ENCODE measurements around the gene GJA10. TPM values are rescaled to one million over a fixed set of nuclear protein-coding genes. Genes with fewer than 3 reads are reported as not detected.

Gene GJA10
- total RNA-seq, 1 experiment from 2014 or later = not detected

GRCh38 chr6:89942601-89943000 is 48.3 kb downstream of the GJA10 start:
- no peak for DNase-seq (ENCODE audit: low read depth)

GRCh38 chr6:89944181-89944755 is 50.0 kb downstream of the GJA10 start:
- DNase-seq (ENCODE audit: low read depth) = no peak

GRCh38 chr6:89944826-89945407 is 50.6 kb downstream of the GJA10 start:
- DNase-seq (ENCODE audit: low read depth) = peak; percentile 27

Small RNA genes within 50 kb of the gene (small RNA-seq; reads per million reads assigned to genes)
- gene RF00019 = not detected

Other genes with a start within 250 kb of the GJA10 start
- 17.6 and 19.8 TPM in 2 replicates for gene MDN1, start 74.7 kb upstream of the GJA10 start, total RNA-seq (2014; rRNA removed; shearing (Covaris generic))
- 5.9 and 6.2 TPM in 2 replicates for gene CASP8AP2, start 64.6 kb upstream of the GJA10 start, total RNA-seq (2014; rRNA removed; shearing (Covaris generic))

All from HT1080 (cell line).